K562 (cell line): ENCODE measurements around the gene SLC28A3. TPM values are rescaled to one million over a fixed set of nuclear protein-coding genes. Genes with fewer than 3 reads are reported as not detected.

Experiments used
- ATAC-seq: fragments of 200-7000 bp; cut with Tn5 transposase; 3 replicates; pipeline ENCODE4 v1.9.1; 2020; ENCODE audit warnings: moderate library complexity
- BruUV-seq: library from RNA; stranded (reverse); fragments of 400-500 nt; replicated peaks from 2 replicates; lab custom pipeline; 2021; lab: Mats Ljungman, UMichigan
- CTCF ChIA-PET: fragments of 300-600 bp; formaldehyde crosslinking; extraction: SDS; loops from one replicate; lab custom pipeline; 2021; ENCODE audit warnings: low intra/inter-chr PET ratio; lab: Yijun Ruan, JAX
- POLR2A ChIA-PET: fragments of 300-600, 350-650 bp; sonication (Branson Sonifier 250); formaldehyde crosslinking; extraction: SDS; loops from one replicate; lab custom pipeline; 2021; ENCODE audit warnings: antibody characterized with exemption, inconsistent platforms; lab: Yijun Ruan, JAX
- DNase-seq, 4 experiments: peaks; one replicate each; pipeline versions ENCODE4 v3.0.0 to v3.0.0-alpha.2; 2011 to 2018; ENCODE audit warnings: low spot score in 3 of 4, mixed read lengths in 3 of 4; ENCODE audit errors: extremely low read depth in 1 of 4
- FAIRE-seq: peaks from 2 replicates; lab custom pipeline; 2011; peaks lifted over from hg19 to GRCh38; lab: Jason Lieb, UNC
- H2AFZ ChIP-seq: 2 replicates; pipeline ENCODE4 v1.6.0; 2011; ENCODE audit warnings: low read depth, low read length, control low read depth, inconsistent platforms
- H3K27ac ChIP-seq: fragments of 200-600 bp; 3 replicates; pipeline ENCODE4 v1.8.0; 2011; ENCODE audit warnings: low read depth, mild to moderate bottlenecking, control low read depth, inconsistent platforms, low read length, moderate library complexity, mixed read lengths; ENCODE audit errors: extremely low read depth
- H3K27me3 ChIP-seq, 2 experiments: fragments of 300-600 bp in 1 of 2; 2 replicates in 1 of 2; 3 replicates in 1 of 2; pipeline versions ENCODE4 v1.6.0 to v1.8.0; 2011; ENCODE audit warnings: inconsistent platforms in 2 of 2, low read length in 2 of 2, mild to moderate bottlenecking in 1 of 2, mixed read lengths in 1 of 2, moderate library complexity in 1 of 2; ENCODE audit not compliant: control insufficient read depth in 2 of 2, insufficient read depth in 2 of 2
- H3K36me3 ChIP-seq: fragments of 300-600 bp; 3 replicates; pipeline ENCODE4 v1.8.0; 2011; ENCODE audit warnings: mild to moderate bottlenecking, low read length, inconsistent platforms; ENCODE audit not compliant: control insufficient read depth, insufficient read depth
- H3K4me1 ChIP-seq, 2 experiments: fragments of 200-600 bp in 1 of 2; replicated peaks in 1 of 2; 2 replicates in 1 of 2; 3 replicates in 1 of 2; pipeline versions ENCODE4 v1.5.1 to v1.8.0; 2011; ENCODE audit warnings: inconsistent platforms in 2 of 2, low read length in 2 of 2, mild to moderate bottlenecking in 1 of 2, mixed read lengths in 1 of 2, moderate library complexity in 1 of 2; ENCODE audit not compliant: control insufficient read depth in 2 of 2, insufficient read depth in 2 of 2
- H3K4me2 ChIP-seq: 2 replicates; pipeline ENCODE4 v1.6.1; 2011; ENCODE audit warnings: low read length, control low read depth, inconsistent platforms, mixed read lengths; ENCODE audit not compliant: insufficient read depth
- H3K4me3 ChIP-seq: fragments of 200-600 bp; sonication (generic), shearing (Covaris generic); 2 replicates; pipeline ENCODE4 v1.5.1; 2016; ENCODE audit warnings: control low read depth, inconsistent platforms
- H3K79me2 ChIP-seq: fragments of 200-600 bp; 3 replicates; pipeline ENCODE4 v1.8.0; 2011; ENCODE audit warnings: low read length, inconsistent platforms; ENCODE audit not compliant: control insufficient read depth, insufficient read depth
- H3K9ac ChIP-seq, 2 experiments: 2 replicates each; pipeline versions ENCODE4 v1.6.0 to v1.6.1; 2011; ENCODE audit warnings: low read depth in 2 of 2, low read length in 2 of 2, control low read depth in 1 of 2, inconsistent platforms in 1 of 2, mild to moderate bottlenecking in 1 of 2, mixed read lengths in 1 of 2; ENCODE audit not compliant: insufficient read depth in 1 of 2
- H3K9me1 ChIP-seq: one replicate; pipeline ENCODE4 v1.6.0; 2011; ENCODE audit warnings: inconsistent platforms, mild to moderate bottlenecking, low read length, moderate library complexity; ENCODE audit not compliant: control insufficient read depth, insufficient read depth
- H3K9me3 ChIP-seq: replicated peaks from 2 replicates; pipeline ENCODE4 v1.5.1; 2011; ENCODE audit warnings: low read depth, low read length, inconsistent platforms; ENCODE audit not compliant: control insufficient read depth, insufficient read depth
- H4K20me1 ChIP-seq: replicated peaks from 2 replicates; pipeline ENCODE4 v1.6.1; 2011; ENCODE audit warnings: low read length, inconsistent platforms, mixed read lengths; ENCODE audit not compliant: control insufficient read depth, insufficient read depth
- BRF1 ChIP-seq: IDR thresholded peaks from 3 replicates; pipeline ENCODE4 v1.6.1; 2011; ENCODE audit warnings: borderline replicate concordance, mild to moderate bottlenecking; ENCODE audit not compliant: insufficient read length; ENCODE audit errors: extremely low read depth
- ELK1 ChIP-seq: sonication (generic); formaldehyde crosslinking; IDR thresholded peaks from 2 replicates; pipeline ENCODE4 v1.8.1; 2022; ENCODE audit warnings: missing genetic modification reagents
- EP400 ChIP-seq: fragments of 450-650 bp; IDR thresholded peaks from 2 replicates; pipeline ENCODE4 v1.6.1; 2017; ENCODE audit warnings: antibody characterized with exemption, mild to moderate bottlenecking, moderate library complexity
- ETV1 ChIP-seq: fragments of 450-650 bp; conservative IDR thresholded peaks from 2 replicates; pipeline ENCODE4 v1.6.1; 2016; ENCODE audit warnings: missing genetic modification characterization, control low read depth, low read depth, missing compliant biosample characterization
- GABPB1 ChIP-seq: sonication (generic); formaldehyde crosslinking; IDR thresholded peaks from 2 replicates; pipeline ENCODE4 v1.8.0; 2022; ENCODE audit warnings: mild to moderate bottlenecking, missing genetic modification reagents
- HDAC8 ChIP-seq: fragments of 450-650 bp; IDR thresholded peaks from 2 replicates; pipeline ENCODE4 v1.6.1; 2016; ENCODE audit warnings: mild to moderate bottlenecking, missing genetic modification characterization, moderate library complexity, missing compliant biosample characterization
- HMBOX1 ChIP-seq: sonication (generic); IDR thresholded peaks from 2 replicates; pipeline ENCODE4 v1.6.1; 2016
- ILK ChIP-seq: fragments of 450-650 bp; IDR thresholded peaks from 2 replicates; pipeline ENCODE4 v1.6.1; 2016; ENCODE audit warnings: missing genetic modification characterization, low read depth, mild to moderate bottlenecking, missing compliant biosample characterization, moderate library complexity, borderline replicate concordance
- NRF1 ChIP-seq, 2 experiments: fragments of 450-650 bp; IDR thresholded peaks in 1 of 2; conservative IDR thresholded peaks in 1 of 2; 2 replicates each; pipeline ENCODE4 v1.6.1; 2014; ENCODE audit warnings: mild to moderate bottlenecking in 2 of 2
- STAG1 ChIP-seq: sonication (generic); formaldehyde crosslinking; IDR thresholded peaks from 2 replicates; pipeline ENCODE4 v1.5.0; 2020; ENCODE audit warnings: missing genetic modification reagents, borderline replicate concordance
- ZBTB43 ChIP-seq: sonication (generic); formaldehyde crosslinking; IDR thresholded peaks from 2 replicates; pipeline ENCODE4 v1.8.0; 2023; ENCODE audit warnings: mild to moderate bottlenecking, missing genetic modification reagents
- WGBS: fragments of 100-300 bp; shearing (Covaris generic); methylation state at CpG from one replicate; pipeline ENCODE4 v1.1.6; 2016; ENCODE audit warnings: low coverage, mixed read lengths; ENCODE audit not compliant: insufficient coverage; ENCODE audit errors: missing lambda C conversion rate; 5-methylcytosine and 5-hydroxymethylcytosine counted together
- in situ Hi-C: fragments of 300-500 bp; cut with MboI; formaldehyde crosslinking; loops from 4 replicates; pipeline ENCODE4 v1.15.0; 2018; ENCODE audit warnings: inconsistent platforms, mixed read lengths
- intact Hi-C: fragments of 100-400 bp; cut with micrococcal nuclease; formaldehyde crosslinking; loops from 2 replicates; pipeline ENCODE4 v1.14.2; 2022
- polyA plus RNA-seq, 8 experiments: library from polyadenylated mRNA; depleted of rRNA in 4 of 8; stranded (reverse) in 5 of 8; unstranded in 3 of 8; fragments of >200 nt; fragmentation: Nextera tagmentation in 2 of 8; fragmentation: Illumina TruSeq in 1 of 8; extraction: Ambion mirVana in 2 of 8; extraction: Trizol in 1 of 8; gene quantifications; 2 replicates each; pipeline versions ENCODE4 v1.2.1 to v1.2.3, GENCODE V29; 2011 to 2014; ENCODE audit warnings: inconsistent platforms in 1 of 8, missing spikeins in 1 of 8
- total RNA-seq, 7 experiments: library from RNA; depleted of rRNA in 6 of 7; stranded (reverse); fragments of >200 nt in 6 of 7; fragmentation: Illumina TruSeq in 2 of 7; extraction: Trizol in 2 of 7; gene quantifications; 2 replicates each; pipeline versions ENCODE4 v1.2.1 to v1.2.3, GENCODE V29; 2011 to 2021; ENCODE audit warnings: low replicate concordance in 1 of 7
- TF ChIP-seq, protein P1 (sequence below): fragments of 450-650 bp; IDR thresholded peaks from 2 replicates; pipeline ENCODE4 v1.6.1; 2016; ENCODE audit warnings: mild to moderate bottlenecking

Gene SLC28A3
- total and polyA plus RNA-seq, 9 of the 15 experiments (the other 6 are each of a cell fraction or from before 2014, with no cell fraction given), result not detected

GRCh38 chr9:84230355-84231145 lies 110.0 kb downstream of the SLC28A3 start:
- CTCF ChIA-PET, result no interaction called here
- no peaks in the 10 kb centered on the region for H3K36me3 ChIP-seq
- in situ Hi-C loops, result no loop called here
- POLR2A ChIA-PET, result interaction anchor here (1.2 kb wide), 1 partner anchor 14 kb away, joined by 5 read pairs; no protein-coding TSS in a partner anchor
- no peak overlapping the region for H3K4me3 ChIP-seq
- no peak overlapping the region for H3K27ac ChIP-seq
- no peak for FAIRE-seq
- no peak overlapping the region for H3K9ac ChIP-seq
- BruUV-seq, result no TSS peak
- no peaks in the 10 kb centered on the region for H3K9me1 ChIP-seq
- no peak overlapping the region for H3K4me2 ChIP-seq
- intact Hi-C loops, result no loop called here
- no peak for DNase-seq
- H4K20me1 ChIP-seq, result no peaks in the 10 kb centered on the region
- no peaks in the 10 kb centered on the region for H3K79me2 ChIP-seq
- H2AFZ ChIP-seq, result no peak overlapping the region
- H3K4me1 ChIP-seq, result no peaks in the 10 kb centered on the region
- no peaks in the 10 kb centered on the region for H3K9me3 ChIP-seq
- ATAC-seq, result no peak
- peaks cover 0 to 5% of the 10 kb centered on the region in 2 experiments; a peak in 2 of 5 replicates for H3K27me3 ChIP-seq
- 4% methylated on average over 4 of the region's 6 CpGs for WGBS
- no peak for TF ChIP-seq ELK1 (CRISPR knock-in tag)
- no peak for TF ChIP-seq HMBOX1
- no peak for TF ChIP-seq BRF1
- TF ChIP-seq GABPB1 (CRISPR knock-in tag), result no peak
- no peak for TF ChIP-seq EP400
- TF ChIP-seq ETV1 (tag), result no peak
- no peak for TF ChIP-seq ILK
- TF ChIP-seq STAG1 (CRISPR knock-in tag), result no peak
- TF ChIP-seq, protein P1, sequence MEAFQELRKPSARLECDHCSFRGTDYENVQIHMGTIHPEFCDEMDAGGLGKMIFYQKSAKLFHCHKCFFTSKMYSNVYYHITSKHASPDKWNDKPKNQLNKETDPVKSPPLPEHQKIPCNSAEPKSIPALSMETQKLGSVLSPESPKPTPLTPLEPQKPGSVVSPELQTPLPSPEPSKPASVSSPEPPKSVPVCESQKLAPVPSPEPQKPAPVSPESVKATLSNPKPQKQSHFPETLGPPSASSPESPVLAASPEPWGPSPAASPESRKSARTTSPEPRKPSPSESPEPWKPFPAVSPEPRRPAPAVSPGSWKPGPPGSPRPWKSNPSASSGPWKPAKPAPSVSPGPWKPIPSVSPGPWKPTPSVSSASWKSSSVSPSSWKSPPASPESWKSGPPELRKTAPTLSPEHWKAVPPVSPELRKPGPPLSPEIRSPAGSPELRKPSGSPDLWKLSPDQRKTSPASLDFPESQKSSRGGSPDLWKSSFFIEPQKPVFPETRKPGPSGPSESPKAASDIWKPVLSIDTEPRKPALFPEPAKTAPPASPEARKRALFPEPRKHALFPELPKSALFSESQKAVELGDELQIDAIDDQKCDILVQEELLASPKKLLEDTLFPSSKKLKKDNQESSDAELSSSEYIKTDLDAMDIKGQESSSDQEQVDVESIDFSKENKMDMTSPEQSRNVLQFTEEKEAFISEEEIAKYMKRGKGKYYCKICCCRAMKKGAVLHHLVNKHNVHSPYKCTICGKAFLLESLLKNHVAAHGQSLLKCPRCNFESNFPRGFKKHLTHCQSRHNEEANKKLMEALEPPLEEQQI, result no peak
- no peak for TF ChIP-seq HDAC8 (tag)
- TF ChIP-seq NRF1 (conservative IDR thresholded peaks at IDR 0.05 in 1 of 2, IDR thresholded peaks at IDR 0.05 in 1 of 2), result no peak
- no peak for TF ChIP-seq ZBTB43 (CRISPR knock-in tag)
